Measurements from ENCODE around the gene OTX1.

OTX1 gene

DNA sequence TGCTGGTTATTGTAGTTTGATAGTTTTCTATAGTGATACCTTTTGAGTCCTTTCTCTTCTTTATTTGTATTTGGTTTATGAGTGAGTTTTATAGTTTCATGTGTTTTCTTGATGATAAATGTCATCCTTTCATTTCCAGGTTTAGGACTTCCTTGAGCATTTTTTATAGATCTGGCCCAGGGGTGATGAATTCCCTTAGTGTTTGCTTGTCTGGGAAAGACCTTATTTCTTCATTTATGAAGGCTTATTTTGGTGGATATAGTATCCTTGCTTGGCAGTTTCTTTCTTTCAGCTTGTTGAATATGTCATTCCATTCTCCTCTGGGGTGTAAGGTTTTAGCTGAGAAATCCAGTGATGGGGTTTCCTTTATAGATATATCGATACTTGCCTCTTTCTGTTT is 53.9 kb downstream of the OTX1 start:
- Mint-ChIP-seq H3K9me3 (peaks cover 22% of the 10 kb centered on the region), H3K4me3 (no peak overlapping the region), H3K27ac (no peak overlapping the region), H3K36me3 (no peaks in the 10 kb centered on the region), H3K27me3 (peaks cover 28% of the 10 kb centered on the region), H3K4me1 (no peaks in the 10 kb centered on the region)
- ATAC-seq: no peak

All from stimulated activated memory B cell treated with anti-CD40 and anti-IgM and Interleukin-4, amounts not matched to agents 10 μg/mL and 1 μg/mL and 100 μg/mL, for 72 hours (primary cell).